Measurements from ENCODE around the gene PAK5.
"Not testable (repeated sequence)": the region's sequence is repeated elsewhere in the genome, so short reads cannot be mapped to it uniquely, and the experiment has no call there.

PAK5 gene

DNA sequence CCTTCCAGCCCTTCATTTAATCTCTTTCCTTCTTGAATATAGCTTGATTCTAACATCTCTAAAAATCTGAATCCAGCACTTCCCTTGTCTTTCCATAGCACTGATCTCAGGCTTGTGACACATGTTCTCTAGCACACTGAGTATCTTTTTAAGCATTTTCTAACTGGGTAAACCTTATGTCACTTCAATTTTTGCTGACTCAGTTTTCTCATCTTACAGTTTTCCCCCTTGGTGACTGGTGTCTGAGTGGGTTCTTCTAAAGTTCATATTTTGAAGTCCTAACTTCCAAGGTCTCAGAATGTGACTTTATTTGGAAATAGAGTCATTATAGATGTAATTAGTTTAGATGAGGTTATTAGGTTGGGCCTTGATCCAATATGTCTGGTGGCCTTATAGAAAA lies 153.9 kb downstream of the PAK5 start:
- DNase-seq (ENCODE audit: low read depth) = no peak

DNA sequence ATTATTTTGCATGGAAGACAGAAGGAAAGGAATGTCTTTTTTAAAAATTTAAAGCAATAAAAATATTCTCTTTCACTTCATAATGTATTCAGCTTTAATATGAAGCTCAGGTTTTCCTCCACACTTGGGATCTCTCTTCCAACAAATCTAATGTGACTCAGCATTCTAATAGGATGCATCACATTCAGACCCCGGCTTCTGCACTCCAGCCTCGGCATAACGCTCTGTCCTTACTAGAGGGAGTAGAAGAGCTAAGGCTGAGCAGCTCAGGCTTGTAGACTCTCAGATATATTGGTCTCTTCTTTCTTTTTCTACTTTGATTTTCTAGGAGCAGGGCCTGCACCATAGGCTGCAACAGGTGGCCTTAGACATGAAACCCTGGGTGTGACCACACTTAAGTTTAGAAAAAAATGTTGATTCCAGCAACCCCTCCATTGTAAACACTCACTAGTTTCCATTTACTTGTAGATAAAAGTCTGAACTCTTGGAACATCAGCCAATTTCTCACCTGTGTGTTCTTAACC lies 161.7 kb downstream of the PAK5 start:
- DNase-seq (ENCODE audit: low read depth) = no peak

DNA sequence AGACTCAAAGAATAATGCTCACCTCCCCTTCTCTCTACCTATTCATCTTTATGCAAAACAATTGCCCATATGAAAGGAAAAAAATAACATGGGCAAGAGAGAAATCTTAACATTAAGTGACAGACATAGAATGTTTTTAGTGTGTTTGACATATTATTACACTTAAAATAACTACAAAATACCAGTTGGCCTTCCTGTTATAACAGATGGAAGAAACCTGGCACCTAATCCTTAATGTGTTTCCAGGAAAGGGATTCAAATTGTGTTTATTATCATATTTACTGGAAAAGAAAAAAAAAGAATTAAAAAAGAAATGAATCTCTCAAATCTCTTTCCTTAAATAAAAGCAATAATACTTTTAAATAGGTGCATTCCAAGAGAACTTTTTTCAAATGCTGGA lies 165.9 kb downstream of the PAK5 start:
- DNase-seq (ENCODE audit: low read depth) = no peak

DNA sequence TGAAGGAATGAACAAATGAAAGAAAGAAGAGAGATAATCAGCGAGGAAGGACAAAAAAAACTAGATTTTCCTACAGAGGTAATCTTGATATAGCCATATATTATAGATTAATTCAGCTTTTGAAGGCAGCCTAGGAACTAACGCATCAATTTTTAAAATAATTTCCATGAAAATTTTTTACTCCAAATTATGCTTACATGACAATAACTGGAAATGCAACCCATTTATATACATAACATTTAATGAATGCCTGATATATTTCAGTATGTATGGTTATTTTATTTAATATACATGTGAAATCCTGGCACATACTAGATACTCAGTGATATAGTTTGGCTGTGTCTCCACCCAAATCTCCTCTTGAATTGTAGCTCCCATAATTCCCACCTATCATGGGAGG lies 166.8 kb downstream of the PAK5 start:
- DNase-seq (ENCODE audit: low read depth) = no peak

DNA sequence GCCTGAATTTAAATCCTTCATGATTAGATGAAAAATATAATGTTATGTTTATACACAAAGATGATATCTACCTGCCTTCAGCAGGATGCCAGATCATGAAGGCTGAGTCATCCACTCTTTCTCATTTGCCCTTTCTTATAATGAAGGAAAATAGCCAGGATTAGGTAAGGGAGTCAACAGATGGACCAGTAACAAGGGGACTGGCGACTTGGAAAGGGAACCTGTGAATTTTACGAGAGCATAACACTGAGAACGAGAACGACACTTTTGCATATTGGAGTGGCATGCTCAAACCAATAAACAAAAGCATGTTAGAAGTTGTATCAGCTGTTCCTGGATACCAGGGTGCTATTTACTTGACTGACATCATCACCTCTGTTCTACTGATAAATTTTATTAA lies 170.5 kb downstream of the PAK5 start:
- DNase-seq (ENCODE audit: low read depth) = no peak

DNA sequence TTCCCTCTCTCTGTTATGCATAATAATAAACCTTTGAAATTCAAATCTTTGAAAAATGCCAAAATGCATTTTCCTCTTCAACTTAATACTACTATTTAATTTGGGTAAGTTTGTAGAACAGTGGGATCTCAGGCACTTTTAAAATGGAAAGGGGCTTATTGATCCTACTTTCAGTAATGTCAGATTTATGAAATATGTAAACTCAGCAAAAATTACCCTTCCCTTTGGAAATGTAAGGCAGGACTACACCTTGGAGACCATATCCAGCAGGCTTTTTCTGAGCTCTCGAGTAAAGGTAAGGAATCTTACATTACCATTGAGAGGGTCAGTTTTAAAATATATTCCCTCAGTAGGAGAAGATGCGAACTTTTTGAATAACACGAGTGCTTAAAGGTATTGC lies 175.5 kb downstream of the PAK5 start:
- DNase-seq (ENCODE audit: low read depth) = no peak

DNA sequence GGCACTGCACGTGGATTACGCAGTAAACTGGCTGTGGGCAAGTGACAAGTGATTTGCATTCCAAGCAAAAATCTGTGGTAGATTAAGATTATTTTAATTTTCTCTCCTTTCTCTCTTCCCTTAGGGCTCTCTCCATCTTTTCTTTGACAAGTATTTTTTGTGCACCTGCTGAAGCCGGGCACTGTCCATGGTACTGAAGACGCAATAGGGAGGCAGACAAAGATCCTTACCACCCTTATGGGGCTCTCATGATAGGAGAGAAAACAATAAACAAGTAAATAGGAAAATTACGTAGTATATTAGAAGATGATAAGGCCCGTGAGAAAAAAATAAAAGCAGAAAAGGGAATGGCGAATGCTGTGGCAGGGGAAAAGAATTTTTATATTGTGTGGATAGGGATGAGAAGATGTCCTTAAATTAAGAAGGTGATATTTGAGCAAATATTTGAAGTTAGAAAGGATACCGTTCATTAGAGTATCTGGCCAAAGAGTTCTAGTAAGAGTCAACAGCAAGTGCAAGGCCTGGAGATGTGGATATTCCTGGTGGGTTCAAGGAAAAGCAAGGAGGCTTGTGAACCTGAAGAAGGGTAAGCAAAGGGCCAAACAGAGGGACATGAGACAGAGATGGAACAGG lies 178.5 kb downstream of the PAK5 start:
- DNase-seq (ENCODE audit: low read depth) = no peak

DNA sequence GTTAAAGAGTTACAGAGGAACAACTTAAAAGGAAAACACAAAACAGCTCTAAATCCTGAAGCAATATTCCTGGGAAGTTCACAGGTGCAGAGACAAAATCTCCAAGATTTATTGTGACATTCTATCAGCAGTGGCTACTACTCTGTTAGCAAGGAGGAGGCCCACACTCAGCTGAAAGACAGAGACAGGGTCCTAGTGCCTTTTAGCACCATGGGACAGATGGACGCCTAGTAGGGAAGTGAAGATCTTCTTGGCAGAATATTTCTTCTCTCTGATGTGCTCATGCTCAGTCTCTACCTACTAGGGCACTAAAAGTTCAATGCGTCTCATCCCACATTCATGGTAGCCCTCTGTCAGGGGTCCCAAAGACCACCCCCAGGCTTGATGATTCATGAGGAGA lies 191.1 kb downstream of the PAK5 start:
- DNase-seq (ENCODE audit: low read depth) = no peak

DNA sequence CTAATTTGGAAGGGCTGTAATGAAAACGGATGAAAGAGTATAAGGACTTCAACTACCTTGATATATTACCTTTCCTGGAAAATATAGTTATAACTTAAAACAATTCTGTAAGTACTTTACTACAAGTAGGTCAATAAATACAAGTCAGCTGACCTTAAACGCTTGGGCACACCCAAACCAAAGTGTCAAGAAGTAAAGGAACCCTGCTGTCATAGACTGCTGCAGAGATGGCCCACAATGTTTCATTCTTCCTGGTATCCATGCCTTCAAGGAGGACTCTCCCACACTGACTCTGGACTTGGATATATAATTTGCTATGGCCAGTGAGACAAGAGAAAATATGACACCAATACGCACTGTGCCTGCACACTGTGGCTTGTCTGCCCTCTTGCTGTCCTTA lies 192.5 kb downstream of the PAK5 start:
- no peak for DNase-seq (ENCODE audit: low read depth)

DNA sequence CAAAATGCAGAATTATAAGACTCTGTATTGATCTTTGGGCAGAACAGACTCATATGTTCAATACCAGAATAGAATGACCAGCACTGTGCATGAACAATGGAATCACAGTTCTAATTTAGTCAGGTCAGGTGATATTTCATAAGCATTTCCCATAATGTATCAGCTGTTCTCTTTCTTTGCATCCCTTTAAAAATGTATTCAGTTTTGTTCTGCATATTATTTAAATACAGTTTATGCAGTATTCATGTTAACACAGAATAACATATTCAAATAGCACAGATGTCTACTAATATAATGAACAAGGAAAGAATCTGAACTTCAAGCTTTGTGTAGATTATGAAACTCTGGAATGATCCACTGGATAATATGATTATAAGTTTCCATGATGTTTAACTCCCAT lies 196.0 kb downstream of the PAK5 start:
- DNase-seq (ENCODE audit: low read depth) = no peak

DNA sequence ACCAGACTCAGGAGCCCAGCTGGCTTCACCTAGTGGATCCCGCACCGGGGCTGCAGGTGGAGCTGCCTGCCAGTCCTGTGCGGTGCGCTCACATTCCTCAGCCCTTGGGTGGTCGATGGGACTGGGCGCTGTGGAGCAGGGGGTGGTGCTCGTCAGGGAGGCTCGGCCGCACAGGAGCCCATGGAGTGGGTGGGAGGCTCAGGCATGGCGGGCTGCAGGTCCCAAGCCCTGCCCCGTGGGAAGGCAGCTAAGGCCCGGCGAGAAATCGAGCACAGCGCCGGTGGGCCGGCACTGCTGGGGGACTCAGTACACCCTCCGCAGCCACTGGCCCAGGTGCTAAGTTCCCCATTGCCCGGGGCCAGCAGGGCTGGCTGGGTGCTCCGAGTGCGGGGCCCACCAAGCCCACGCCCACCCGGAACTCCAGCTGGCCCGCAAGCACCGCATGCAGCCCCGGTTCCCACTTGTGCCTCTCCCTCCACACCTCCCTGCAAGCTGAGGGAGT lies 197.3 kb downstream of the PAK5 start:
- DNase-seq (ENCODE audit: low read depth) = not testable (repeated sequence)

DNA sequence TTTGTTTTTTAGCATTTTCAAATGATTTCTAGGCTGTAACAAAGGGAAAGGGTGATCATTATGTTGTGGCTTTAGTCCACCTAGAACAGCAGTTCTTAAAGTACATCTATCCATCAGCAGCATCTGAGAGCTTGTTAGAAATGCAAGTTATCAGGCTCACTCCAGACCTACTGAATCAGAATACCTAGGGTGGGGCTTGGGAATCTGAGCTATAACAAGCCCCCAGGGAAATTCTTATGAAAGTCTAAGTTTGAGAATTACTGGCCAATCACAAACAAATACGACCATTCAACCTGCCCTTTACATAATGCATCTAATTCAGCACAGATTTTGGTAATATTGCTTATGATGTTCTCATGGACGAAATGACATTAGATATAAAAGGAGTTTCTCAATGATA lies 201.0 kb downstream of the PAK5 start:
- DNase-seq (ENCODE audit: low read depth) = no peak

DNA sequence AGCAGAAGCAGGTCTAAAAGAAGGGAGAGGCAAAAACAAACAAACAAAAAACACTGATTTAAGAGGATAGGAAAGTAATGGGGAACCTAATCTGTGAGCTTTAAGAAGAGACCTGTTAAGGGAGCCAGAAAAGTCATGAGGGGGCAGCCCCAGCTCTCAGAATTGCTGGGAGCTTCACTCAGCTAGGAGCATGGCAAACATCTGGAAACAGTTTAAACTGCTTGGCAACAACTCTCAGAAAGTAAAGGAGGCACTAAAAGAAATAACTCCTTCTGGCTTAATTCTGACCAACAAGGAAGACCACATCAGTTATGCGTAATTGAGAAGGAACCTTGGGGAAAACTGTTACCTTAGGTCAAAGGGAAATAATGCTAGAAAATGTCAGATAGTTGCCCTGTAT lies 203.1 kb downstream of the PAK5 start:
- DNase-seq (ENCODE audit: low read depth) = no peak

DNA sequence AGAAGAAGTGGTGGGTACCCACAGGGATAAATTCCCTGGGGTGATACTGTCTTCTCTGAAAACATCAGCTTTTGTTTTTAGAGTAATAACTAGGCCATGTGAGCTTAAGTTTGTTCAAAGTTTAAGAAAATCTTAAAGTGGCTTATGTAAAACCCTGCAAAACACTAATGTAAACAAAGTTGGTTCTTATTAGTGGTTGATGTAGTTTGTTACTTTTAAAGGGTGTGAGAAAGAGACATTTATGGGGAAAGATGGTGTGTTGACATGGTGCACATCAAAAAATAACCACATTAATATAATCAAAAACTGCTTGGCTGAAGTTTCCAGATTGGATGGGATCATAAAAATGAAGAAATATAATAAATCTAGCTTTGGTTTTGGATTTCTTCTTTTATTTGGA lies 204.5 kb downstream of the PAK5 start:
- DNase-seq (ENCODE audit: low read depth) = no peak

DNA sequence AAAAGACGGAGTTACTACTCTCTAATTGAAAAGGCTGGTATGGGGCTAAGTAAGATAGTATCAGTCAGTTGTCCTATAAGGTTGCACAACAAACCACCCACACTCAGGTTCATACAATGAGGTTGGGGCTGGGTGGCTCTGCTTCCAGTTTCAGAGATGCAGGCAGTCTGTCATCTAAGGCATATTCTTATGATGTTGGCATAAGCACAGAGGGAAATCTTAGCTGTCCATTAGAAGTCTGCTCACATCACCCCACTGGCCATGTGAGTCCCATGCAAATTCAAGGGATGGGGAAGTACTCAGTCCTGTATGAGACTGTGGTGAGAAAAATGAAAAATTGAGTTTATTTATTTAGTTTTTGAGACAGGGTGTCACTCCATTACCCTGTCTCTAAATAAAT lies 205.9 kb downstream of the PAK5 start:
- no peak for DNase-seq (ENCODE audit: low read depth)

DNA sequence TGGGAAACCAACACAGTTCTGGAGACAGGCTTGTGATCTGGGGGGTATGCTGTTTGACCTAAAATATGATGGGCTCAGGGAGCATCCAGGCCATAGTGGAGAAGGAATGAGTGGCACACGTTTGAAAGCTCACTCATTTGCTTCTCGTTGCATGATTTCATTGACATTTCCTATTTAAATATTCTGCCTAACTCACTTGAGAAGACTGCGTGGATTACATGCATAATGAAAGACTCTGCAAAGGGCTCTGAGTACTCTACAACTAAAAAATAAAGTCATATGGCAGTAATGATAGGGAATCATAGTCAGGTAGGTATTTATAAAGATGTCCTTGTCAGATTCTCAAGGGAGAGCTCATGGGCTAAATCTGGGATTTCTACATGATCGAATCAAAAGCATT lies 206.6 kb downstream of the PAK5 start:
- no peak for DNase-seq (ENCODE audit: low read depth)

DNA sequence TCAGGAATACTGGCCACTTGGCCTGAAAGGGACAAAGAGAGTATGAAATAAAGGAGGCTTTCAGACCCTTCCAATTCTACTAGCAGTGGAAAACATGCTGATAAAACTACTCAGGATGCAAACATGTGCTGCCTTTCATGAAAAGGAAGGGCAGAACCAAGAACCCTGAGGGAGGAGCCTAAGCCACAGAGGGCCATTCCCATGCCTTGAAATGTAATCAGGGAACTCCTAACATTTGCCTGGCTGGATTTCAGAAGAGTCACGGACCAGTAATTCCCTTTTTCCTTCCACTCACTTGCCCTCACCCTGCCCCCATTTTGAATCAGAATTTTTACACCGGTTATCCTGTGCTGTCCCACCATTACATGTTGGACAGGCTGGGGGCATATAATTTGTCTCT lies 208.3 kb downstream of the PAK5 start:
- DNase-seq (ENCODE audit: low read depth) = no peak

DNA sequence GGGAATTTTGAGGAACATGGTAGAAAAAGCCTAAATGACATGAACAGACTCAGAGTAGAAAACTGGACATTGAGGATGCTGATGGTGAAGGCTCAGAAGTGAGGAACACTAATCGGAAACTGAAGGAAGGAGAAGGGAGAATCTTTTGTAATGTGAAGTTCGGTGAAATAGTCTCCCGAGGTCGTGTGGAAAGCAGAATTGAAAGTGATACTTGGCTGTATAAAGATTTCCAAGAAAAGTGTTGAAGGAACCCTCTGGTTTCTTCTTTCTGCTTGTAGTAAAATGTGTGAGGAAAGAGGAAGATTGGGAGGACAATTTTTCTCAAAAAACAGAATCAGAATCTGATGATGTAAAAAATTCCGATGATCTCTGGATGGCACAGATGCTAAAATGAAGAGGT lies 209.0 kb downstream of the PAK5 start:
- no peak for DNase-seq (ENCODE audit: low read depth)

DNA sequence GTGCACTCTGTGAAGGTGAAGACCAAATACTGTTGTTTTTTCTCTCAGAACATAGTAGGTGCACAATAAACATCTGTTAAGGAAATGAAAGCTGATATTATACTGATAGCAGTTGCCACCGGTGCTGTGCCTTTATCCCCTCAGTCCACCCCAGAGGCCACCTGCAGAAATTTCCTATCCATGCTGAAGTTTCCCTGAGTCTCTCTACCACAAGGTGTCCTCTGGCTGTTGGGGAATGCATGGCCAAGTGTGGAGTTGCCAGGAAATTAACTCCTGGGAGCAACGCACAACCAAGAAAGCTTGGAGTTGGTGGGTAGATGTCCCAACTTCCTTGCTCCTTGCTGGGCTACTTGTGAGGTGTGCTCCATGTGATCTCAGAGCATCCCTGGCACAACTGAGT lies 210.3 kb downstream of the PAK5 start:
- DNase-seq (ENCODE audit: low read depth) = no peak

DNA sequence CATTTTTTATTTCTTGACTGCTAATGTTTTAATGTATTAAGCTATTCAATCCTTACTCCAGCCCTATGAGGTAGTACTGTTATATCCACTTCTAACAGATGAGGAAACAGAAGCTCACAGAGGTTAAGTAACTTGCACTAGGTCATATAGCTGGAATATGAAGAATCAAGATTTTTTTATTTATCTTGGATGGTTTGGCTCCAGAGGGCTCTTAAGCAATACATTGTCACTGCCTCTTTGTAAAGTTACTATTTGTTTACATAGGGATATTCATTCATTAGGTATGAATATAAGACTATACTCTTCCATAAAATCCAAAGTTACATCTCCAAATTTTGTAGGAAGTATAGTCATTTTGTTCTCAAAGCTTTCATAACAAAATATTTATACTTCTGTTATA lies 210.7 kb downstream of the PAK5 start:
- DNase-seq (ENCODE audit: low read depth) = no peak

DNA sequence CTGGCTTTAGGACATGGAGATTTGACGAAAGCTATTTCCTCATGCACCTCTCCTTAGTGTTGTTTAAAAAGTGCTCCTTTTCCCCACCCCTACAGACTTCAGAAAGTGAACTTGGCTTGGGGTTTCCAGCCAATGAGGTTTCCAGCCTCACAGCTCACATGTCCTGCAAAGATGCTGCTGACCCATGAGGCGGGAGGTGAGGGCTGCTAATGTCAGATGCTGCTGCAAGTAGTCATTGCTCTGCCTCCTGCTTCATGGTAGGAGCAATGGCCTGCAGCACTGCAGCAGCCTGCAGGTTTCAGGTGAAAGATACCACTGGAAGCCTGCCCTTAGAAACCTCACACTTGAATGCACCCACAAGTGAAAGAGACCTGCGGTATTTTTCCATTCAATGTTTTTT lies 211.7 kb downstream of the PAK5 start:
- no peak for DNase-seq (ENCODE audit: low read depth)

DNA sequence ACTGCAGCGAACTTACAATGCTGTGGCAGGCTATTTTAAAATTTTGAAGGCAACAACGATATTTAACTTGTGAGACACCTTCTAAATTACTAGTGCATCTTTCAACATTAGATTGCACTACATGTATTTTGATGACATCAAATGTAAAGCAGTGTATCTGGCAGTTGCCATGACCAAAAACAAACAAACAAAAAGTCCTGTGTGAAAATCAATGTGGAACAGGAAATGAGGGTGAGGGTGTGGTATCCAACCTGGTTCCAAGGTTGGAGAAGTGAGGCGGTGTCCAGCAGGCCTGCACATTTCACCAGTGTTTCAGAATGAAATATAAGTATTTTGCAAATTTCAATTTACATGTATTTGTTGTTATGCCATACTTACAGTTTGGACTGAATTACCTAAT lies 212.5 kb downstream of the PAK5 start:
- DNase-seq (ENCODE audit: low read depth) = no peak

DNA sequence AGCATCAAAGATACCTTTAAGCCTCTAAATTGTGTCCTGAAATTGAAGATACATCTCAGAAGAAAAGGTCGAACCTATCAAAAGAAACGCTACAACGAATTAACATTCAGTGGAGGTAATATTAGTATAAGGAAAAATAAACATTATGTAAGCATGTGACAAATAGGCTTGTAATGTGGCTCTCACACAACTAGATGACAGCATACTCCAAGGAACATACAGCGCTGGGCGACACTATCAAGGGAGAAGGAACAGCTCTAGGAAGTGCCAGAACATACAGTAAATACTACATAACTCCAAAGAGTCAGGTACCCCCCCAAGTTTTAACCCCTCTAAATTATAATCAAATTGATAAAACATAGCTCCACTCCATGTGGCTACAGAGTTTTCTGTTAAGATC lies 220.9 kb downstream of the PAK5 start:
- no peak for DNase-seq (ENCODE audit: low read depth)

DNA sequence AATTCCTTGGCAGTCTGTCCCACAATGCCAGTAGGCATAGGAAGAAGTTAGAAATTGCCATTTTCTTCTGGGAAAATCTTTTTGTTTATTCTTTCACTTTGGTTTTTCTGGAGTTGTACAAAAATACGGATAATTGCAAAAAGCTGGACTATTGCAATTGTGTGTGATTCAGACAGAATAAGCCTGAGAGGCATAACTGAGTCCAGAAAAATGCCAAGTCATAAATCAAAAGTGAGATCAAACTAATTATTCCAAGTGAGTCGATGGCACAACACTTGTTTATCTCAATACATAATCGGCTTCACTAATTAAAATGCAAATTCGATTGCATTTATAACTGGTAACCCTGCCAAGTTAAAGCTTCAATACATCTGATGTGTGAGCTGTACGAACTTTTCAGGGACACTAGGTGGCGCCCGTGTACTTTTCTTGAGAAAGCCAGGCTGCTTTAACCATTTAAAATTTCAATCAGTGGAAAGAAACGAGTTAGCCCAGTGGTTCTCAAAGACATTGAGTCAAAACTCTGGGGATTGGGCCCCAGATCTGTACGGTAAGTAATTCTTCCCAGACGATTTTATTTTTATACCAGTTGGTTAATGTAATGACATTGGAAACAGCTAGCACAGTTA lies 221.9 kb downstream of the PAK5 start:
- DNase-seq (ENCODE audit: low read depth) = peak; percentile 33
